HepG2 (cell line): ENCODE results near the gene IFI35. TPM values are rescaled to one million over a fixed set of nuclear protein-coding genes. Genes with fewer than 3 reads are reported as not detected.

ENCODE experiments used
- FOXM1 ChIP-seq: sonication (generic); formaldehyde crosslinking; IDR thresholded peaks from 2 replicates; pipeline ENCODE4 v1.5.0; 2020; ENCODE audit warnings: missing genetic modification reagents
- JDP2 ChIP-seq: sonication (generic); formaldehyde crosslinking; IDR thresholded peaks from 2 replicates; pipeline ENCODE4 v1.8.1; 2022; ENCODE audit warnings: missing genetic modification reagents, borderline replicate concordance
- KLF9 ChIP-seq: IDR thresholded peaks from 2 replicates; pipeline ENCODE4 v1.6.1; 2016; ENCODE audit warnings: low read depth
- NCOA2 ChIP-seq: sonication (generic); formaldehyde crosslinking; IDR thresholded peaks from 2 replicates; pipeline ENCODE4 v1.8.0; 2022; ENCODE audit warnings: inconsistent platforms
- NFATC3 ChIP-seq: sonication (generic); formaldehyde crosslinking; IDR thresholded peaks from 2 replicates; pipeline ENCODE4 v1.5.1; 2020; ENCODE audit warnings: mild to moderate bottlenecking, missing genetic modification reagents
- NFIB ChIP-seq: sonication (generic); formaldehyde crosslinking; IDR thresholded peaks from 2 replicates; pipeline ENCODE4 v1.9.0; 2021; ENCODE audit warnings: missing genetic modification reagents, mild to moderate bottlenecking, borderline replicate concordance
- TCF7L2 ChIP-seq: IDR thresholded peaks from 2 replicates; pipeline ENCODE4 v1.6.1; 2011; ENCODE audit warnings: mild to moderate bottlenecking, low read depth, low read length, moderate library complexity
- TRIM24 ChIP-seq: sonication (generic); formaldehyde crosslinking; IDR thresholded peaks from 2 replicates; pipeline ENCODE4 v1.8.0; 2022; ENCODE audit warnings: mild to moderate bottlenecking, missing genetic modification reagents
- ZBTB7B ChIP-seq: sonication (generic); formaldehyde crosslinking; IDR thresholded peaks from 2 replicates; pipeline ENCODE4 v1.4.0; 2020; ENCODE audit warnings: missing genetic modification reagents
- ZNF282 ChIP-seq: fragments of 450-650 bp; IDR thresholded peaks from 2 replicates; pipeline ENCODE4 v1.6.1; 2018; ENCODE audit not compliant: partially characterized antibody
- ZNF33A ChIP-seq: sonication (generic); formaldehyde crosslinking; IDR thresholded peaks from 2 replicates; pipeline ENCODE4 v1.5.1; 2020; ENCODE audit warnings: missing genetic modification reagents, mild to moderate bottlenecking, moderate library complexity, borderline replicate concordance
- ZNF878 ChIP-seq: sonication (generic); formaldehyde crosslinking; IDR thresholded peaks from 2 replicates; pipeline ENCODE4 v1.8.1; 2023; ENCODE audit warnings: mild to moderate bottlenecking, missing genetic modification reagents, moderate library complexity
- ZSCAN12 ChIP-seq: sonication (generic); formaldehyde crosslinking; IDR thresholded peaks from 2 replicates; pipeline ENCODE4 v1.9.0; 2021; ENCODE audit warnings: mild to moderate bottlenecking, missing genetic modification reagents
- polyA plus RNA-seq, 8 experiments: library from polyadenylated mRNA; depleted of rRNA in 3 of 8; stranded (reverse) in 7 of 8; unstranded in 1 of 8; fragments of >200 nt; fragmentation: Illumina TruSeq in 4 of 8; extraction: Trizol in 4 of 8; gene quantifications; 2 replicates each; pipeline versions ENCODE4 v1.2.1 to v1.2.3, GENCODE V29; 2011 to 2016; ENCODE audit warnings: low read depth in 4 of 8, missing spikeins in 1 of 8, mixed read lengths in 1 of 8; ENCODE audit not compliant: insufficient read depth in 1 of 8
- total RNA-seq, 5 experiments: library from RNA; depleted of rRNA; stranded (reverse); fragments of >200 nt; fragmentation: Illumina TruSeq; extraction: Trizol; gene quantifications; 2 replicates each; pipeline ENCODE4 v1.2.3, GENCODE V29; 2016; ENCODE audit warnings: low read depth in 1 of 5
- TF ChIP-seq, protein P1 (sequence below): IDR thresholded peaks from 2 replicates; pipeline ENCODE4 v1.6.1; 2016; ENCODE audit warnings: mild to moderate bottlenecking, missing biosample characterization, missing genetic modification reagents
- TF ChIP-seq, protein P2 (sequence below): sonication (generic); formaldehyde crosslinking; IDR thresholded peaks from 2 replicates; pipeline ENCODE4 v1.5.0; 2020; ENCODE audit warnings: mild to moderate bottlenecking, low read depth, missing genetic modification reagents, borderline replicate concordance
- TF ChIP-seq, protein P3 (sequence below): sonication (generic); formaldehyde crosslinking; conservative IDR thresholded peaks from 2 replicates; pipeline ENCODE4 v1.4.0; 2020; ENCODE audit warnings: missing genetic modification reagents
- TF ChIP-seq, protein P4 (sequence below): sonication (generic); formaldehyde crosslinking; IDR thresholded peaks from 2 replicates; pipeline ENCODE4 v1.5.0; 2020; ENCODE audit warnings: mild to moderate bottlenecking, missing genetic modification reagents, borderline replicate concordance
- TF ChIP-seq, protein P5 (sequence below): sonication (generic); formaldehyde crosslinking; IDR thresholded peaks from 2 replicates; pipeline ENCODE4 v1.5.0; 2020; ENCODE audit warnings: missing genetic modification reagents
- TF ChIP-seq, protein P6 (sequence below), 2 experiments: sonication (generic) in 1 of 2; formaldehyde crosslinking in 1 of 2; IDR thresholded peaks; 2 replicates each; pipeline versions ENCODE4 v1.4.0 to v1.6.1; 2018 to 2020; ENCODE audit warnings: missing genetic modification reagents in 2 of 2, borderline replicate concordance in 1 of 2, low read depth in 1 of 2, mild to moderate bottlenecking in 1 of 2, missing biosample characterization in 1 of 2

IFI35 gene
- total and polyA plus RNA-seq, 2 of the 13 experiments (the other 11 are each of a cell fraction or from before 2014, with no cell fraction given) = 28.9 to 38.1 TPM

DNA sequence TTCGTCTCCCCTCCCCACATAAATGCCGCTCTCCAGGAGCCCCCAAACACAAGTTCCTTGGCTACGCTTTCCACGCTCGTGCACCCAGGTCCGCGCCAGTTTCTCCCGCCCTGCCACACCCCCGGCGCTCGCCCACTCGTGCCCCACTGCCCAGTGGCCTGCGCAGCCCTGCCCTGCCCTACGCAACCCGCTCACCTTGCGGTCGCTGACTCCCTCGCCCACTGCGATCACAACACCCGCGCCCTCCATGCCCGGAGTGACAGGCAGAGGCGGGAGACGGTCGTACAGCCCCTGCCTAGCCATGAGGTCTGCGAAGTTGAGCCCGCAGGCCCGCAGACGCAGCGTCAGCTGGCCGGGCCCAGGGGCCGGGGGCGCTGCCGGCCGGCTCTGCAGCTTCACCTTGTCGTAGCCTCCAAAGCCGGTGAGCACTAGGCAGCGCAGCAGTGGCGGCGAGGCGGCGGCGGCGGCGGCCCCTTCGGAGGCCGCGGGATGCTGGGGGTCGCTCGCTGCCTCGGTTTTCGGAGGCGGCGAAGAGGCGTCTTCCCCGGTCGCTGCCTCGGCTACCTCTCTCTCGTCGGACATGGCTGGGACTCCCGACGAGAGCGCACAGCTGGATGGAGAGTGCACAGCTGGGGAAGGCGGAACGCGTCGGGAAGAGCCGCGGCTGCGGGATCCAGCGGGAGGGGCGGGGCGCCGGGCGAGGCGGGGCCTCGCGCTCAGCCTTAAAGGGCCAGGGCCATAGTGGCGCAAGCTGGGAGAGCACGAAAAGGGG, 15.3 kb downstream of the IFI35 start, which contains the start of gene VAT1 (continued):
- no peak; the same call in 1 of the 2 replicates for TF ChIP-seq KLF9 (CRISPR knock-in tag)
- 0 out of 2 replicates have a peak, but pooled peaks have one; percentile 42 for TF ChIP-seq FOXM1
- TF ChIP-seq, protein P1, sequence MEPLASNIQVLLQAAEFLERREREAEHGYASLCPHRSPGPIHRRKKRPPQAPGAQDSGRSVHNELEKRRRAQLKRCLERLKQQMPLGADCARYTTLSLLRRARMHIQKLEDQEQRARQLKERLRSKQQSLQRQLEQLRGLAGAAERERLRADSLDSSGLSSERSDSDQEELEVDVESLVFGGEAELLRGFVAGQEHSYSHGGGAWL = no peak; the same call in none of the 2 replicates
- TF ChIP-seq ZNF282 = no peak
- TF ChIP-seq TRIM24 (CRISPR knock-in tag) = no peak
- 0 out of 2 replicates have a peak, but pooled peaks have one; percentile 76 for TF ChIP-seq ZNF33A (CRISPR knock-in tag)
- no peak; the same call in 1 of the 2 replicates for TF ChIP-seq JDP2 (CRISPR knock-in tag)
- no peak for TF ChIP-seq NCOA2 (CRISPR knock-in tag)
- TF ChIP-seq NFIB (CRISPR knock-in tag) = no peak
- TF ChIP-seq, protein P2, sequence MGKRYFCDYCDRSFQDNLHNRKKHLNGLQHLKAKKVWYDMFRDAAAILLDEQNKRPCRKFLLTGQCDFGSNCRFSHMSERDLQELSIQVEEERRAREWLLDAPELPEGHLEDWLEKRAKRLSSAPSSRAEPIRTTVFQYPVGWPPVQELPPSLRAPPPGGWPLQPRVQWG = no peak
- TF ChIP-seq, protein P3, sequence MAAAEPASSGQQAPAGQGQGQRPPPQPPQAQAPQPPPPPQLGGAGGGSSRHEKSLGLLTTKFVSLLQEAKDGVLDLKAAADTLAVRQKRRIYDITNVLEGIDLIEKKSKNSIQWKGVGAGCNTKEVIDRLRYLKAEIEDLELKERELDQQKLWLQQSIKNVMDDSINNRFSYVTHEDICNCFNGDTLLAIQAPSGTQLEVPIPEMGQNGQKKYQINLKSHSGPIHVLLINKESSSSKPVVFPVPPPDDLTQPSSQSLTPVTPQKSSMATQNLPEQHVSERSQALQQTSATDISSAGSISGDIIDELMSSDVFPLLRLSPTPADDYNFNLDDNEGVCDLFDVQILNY (CRISPR knock-in tag) = no peak
- TF ChIP-seq, protein P4, sequence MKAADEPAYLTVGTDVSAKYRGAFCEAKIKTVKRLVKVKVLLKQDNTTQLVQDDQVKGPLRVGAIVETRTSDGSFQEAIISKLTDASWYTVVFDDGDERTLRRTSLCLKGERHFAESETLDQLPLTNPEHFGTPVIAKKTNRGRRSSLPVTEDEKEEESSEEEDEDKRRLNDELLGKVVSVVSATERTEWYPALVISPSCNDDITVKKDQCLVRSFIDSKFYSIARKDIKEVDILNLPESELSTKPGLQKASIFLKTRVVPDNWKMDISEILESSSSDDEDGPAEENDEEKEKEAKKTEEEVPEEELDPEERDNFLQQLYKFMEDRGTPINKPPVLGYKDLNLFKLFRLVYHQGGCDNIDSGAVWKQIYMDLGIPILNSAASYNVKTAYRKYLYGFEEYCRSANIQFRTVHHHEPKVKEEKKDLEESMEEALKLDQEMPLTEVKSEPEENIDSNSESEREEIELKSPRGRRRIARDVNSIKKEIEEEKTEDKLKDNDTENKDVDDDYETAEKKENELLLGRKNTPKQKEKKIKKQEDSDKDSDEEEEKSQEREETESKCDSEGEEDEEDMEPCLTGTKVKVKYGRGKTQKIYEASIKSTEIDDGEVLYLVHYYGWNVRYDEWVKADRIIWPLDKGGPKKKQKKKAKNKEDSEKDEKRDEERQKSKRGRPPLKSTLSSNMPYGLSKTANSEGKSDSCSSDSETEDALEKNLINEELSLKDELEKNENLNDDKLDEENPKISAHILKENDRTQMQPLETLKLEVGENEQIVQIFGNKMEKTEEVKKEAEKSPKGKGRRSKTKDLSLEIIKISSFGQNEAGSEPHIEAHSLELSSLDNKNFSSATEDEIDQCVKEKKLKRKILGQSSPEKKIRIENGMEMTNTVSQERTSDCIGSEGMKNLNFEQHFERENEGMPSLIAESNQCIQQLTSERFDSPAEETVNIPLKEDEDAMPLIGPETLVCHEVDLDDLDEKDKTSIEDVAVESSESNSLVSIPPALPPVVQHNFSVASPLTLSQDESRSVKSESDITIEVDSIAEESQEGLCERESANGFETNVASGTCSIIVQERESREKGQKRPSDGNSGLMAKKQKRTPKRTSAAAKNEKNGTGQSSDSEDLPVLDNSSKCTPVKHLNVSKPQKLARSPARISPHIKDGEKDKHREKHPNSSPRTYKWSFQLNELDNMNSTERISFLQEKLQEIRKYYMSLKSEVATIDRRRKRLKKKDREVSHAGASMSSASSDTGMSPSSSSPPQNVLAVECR (CRISPR knock-in tag) = peak; percentile 97
- TF ChIP-seq, protein P5, sequence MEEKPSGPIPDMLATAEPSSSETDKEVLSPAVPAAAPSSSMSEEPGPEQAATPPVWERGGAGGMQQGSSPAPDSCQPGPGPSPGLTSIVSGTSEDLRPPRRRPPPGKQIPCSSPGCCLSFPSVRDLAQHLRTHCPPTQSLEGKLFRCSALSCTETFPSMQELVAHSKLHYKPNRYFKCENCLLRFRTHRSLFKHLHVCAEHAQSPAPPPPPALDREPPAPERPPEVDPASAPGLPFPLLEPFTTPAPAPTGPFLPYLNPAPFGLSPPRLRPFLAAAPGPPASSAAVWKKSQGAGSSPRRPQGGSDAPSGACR (CRISPR knock-in tag) = no peak
- 0 out of 2 replicates have a peak, but pooled peaks have one; percentile 26 for TF ChIP-seq ZSCAN12
- TF ChIP-seq NFATC3 (CRISPR knock-in tag) = 0 out of 2 replicates have a peak, but pooled peaks have one; percentile 79
- TF ChIP-seq, protein P6, sequence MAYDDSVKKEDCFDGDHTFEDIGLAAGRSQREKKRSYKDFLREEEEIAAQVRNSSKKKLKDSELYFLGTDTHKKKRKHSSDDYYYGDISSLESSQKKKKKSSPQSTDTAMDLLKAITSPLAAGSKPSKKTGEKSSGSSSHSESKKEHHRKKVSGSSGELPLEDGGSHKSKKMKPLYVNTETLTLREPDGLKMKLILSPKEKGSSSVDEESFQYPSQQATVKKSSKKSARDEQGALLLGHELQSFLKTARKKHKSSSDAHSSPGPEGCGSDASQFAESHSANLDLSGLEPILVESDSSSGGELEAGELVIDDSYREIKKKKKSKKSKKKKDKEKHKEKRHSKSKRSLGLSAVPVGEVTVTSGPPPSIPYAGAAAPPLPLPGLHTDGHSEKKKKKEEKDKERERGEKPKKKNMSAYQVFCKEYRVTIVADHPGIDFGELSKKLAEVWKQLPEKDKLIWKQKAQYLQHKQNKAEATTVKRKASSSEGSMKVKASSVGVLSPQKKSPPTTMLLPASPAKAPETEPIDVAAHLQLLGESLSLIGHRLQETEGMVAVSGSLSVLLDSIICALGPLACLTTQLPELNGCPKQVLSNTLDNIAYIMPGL (CRISPR knock-in tag; IDR thresholded peaks at IDR 0.05; ENCODE audit: borderline replicate concordance in 1 of 2, low read depth in 1 of 2) = peak; percentile 91 to 96
- TF ChIP-seq TCF7L2 = no peak
- peak; percentile 88; the same call in 1 of the 2 replicates for TF ChIP-seq ZBTB7B
- peak; percentile 50; the same call in 1 of the 2 replicates for TF ChIP-seq ZNF878
